DMS53 treated with DMSO at 0.1 percent for 48 hours (cell line): ENCODE data around the gene PKNOX1.
A peak's percentile ranks its signal among the peaks of the same experiment; 100 is the strongest.
"Not testable (repeated sequence)": the region's sequence is repeated elsewhere in the genome, so short reads cannot be mapped to it uniquely, and the experiment has no call there.

Experiments used
- DNase-seq: peaks from one replicate; lab custom pipeline; 2025; ENCODE audit not compliant: unreplicated experiment; lab: John Stamatoyannopoulos, UW

The PKNOX1 gene

GRCh38 chr21:42973991-42974831 is at the start of gene PKNOX1:
Gene PKNOX1, plus strand, starts transcription at chr21:42974562. Its CDS starts 29,820 bp downstream, at chr21:43004382.
- DNase-seq = peak; percentile 88

- DNase-seq = no peak
These were observed 49.0 kb upstream of the PKNOX1 start, which contains the start of gene ERVH48-1 for GRCh38 chr21:42925114-42925926. Gene ERVH48-1, minus strand, starts transcription at chr21:42925630. Its CDS starts 6,624 bp downstream, at chr21:42919006.

GRCh38 chr21:42927474-42928200 is 46.7 kb upstream of the PKNOX1 start:
- DNase-seq = not testable (repeated sequence)

GRCh38 chr21:42929969-42930368 is 44.4 kb upstream of the PKNOX1 start:
- DNase-seq = no peak

GRCh38 chr21:42931560-42932235 is 42.7 kb upstream of the PKNOX1 start:
- no peak for DNase-seq

- DNase-seq = not testable (repeated sequence)
These were observed 41.8 kb upstream of the PKNOX1 start for GRCh38 chr21:42932378-42933136.

GRCh38 chr21:42933137-42933970 is 41.0 kb upstream of the PKNOX1 start:
- peak; percentile 29 for DNase-seq

- DNase-seq = not testable (repeated sequence)
These were observed 40.4 kb upstream of the PKNOX1 start for GRCh38 chr21:42933973-42934372.

GRCh38 chr21:42936360-42936759 is 38.0 kb upstream of the PKNOX1 start:
- not testable (repeated sequence) for DNase-seq

- not testable (repeated sequence) for DNase-seq
These were observed 37.1 kb upstream of the PKNOX1 start for GRCh38 chr21:42937034-42937940.

- no peak for DNase-seq
These were observed 36.3 kb upstream of the PKNOX1 start for GRCh38 chr21:42937960-42938605.

- not testable (repeated sequence) for DNase-seq
These were observed 35.8 kb upstream of the PKNOX1 start for GRCh38 chr21:42938606-42938995.

- DNase-seq = no peak
These were observed 34.6 kb upstream of the PKNOX1 start for GRCh38 chr21:42939582-42940413.

GRCh38 chr21:42941696-42942085 is 32.7 kb upstream of the PKNOX1 start:
- DNase-seq = no peak

- DNase-seq = no peak
These were observed 32.1 kb upstream of the PKNOX1 start for GRCh38 chr21:42942244-42942643.

- not testable (repeated sequence) for DNase-seq
These were observed 25.1 kb upstream of the PKNOX1 start for GRCh38 chr21:42949094-42949755.
